NCI-H226 (cell line): ENCODE measurements around the gene NFE2.
A peak's percentile ranks its signal among the peaks of the same experiment; 100 is the strongest.
"Not testable (repeated sequence)": the region's sequence is repeated elsewhere in the genome, so short reads cannot be mapped to it uniquely, and the experiment has no call there.

Source experiments
- DNase-seq: peaks from one replicate; pipeline ENCODE4 v3.0.0-alpha.2; 2015

Gene NFE2

GRCh38 chr12:54304187-54304810 lies 3.5 kb upstream of the NFE2 start:
- peak; percentile 95 for DNase-seq

GRCh38 chr12:54303640-54304039 lies 2.8 kb upstream of the NFE2 start:
- DNase-seq, result no peak

GRCh38 chr12:54301428-54302048 lies 723 bp upstream of the NFE2 start:
- no peak for DNase-seq

GRCh38 chr12:54300225-54300731 lies 537 bp downstream of the NFE2 start:
- no peak for DNase-seq

GRCh38 chr12:54299515-54300224 lies 1.1 kb downstream of the NFE2 start:
- DNase-seq, result no peak

- DNase-seq, result no peak
These were observed 1.9 kb downstream of the NFE2 start for GRCh38 chr12:54298904-54299303.

- no peak for DNase-seq
These were observed 4.3 kb downstream of the NFE2 start for GRCh38 chr12:54296393-54297099.

GRCh38 chr12:54294953-54295566 lies 5.8 kb downstream of the NFE2 start:
- DNase-seq, result no peak

- DNase-seq, result no peak
These were observed 6.5 kb downstream of the NFE2 start for GRCh38 chr12:54294152-54294952.

GRCh38 chr12:54292931-54293241 lies 7.9 kb downstream of the NFE2 start:
- no peak for DNase-seq

- DNase-seq, result no peak
These were observed 8.5 kb downstream of the NFE2 start for GRCh38 chr12:54292083-54292930.

- DNase-seq, result no peak
These were observed 13.3 kb downstream of the NFE2 start for GRCh38 chr12:54287261-54288157.

GRCh38 chr12:54286042-54287030 lies 14.5 kb downstream of the NFE2 start:
- no peak for DNase-seq

GRCh38 chr12:54285150-54286041 lies 15.4 kb downstream of the NFE2 start:
- DNase-seq, result no peak

- DNase-seq, result not testable (repeated sequence)
These were observed 16.6 kb downstream of the NFE2 start for GRCh38 chr12:54284070-54284780.

GRCh38 chr12:54282949-54283593 lies 17.7 kb downstream of the NFE2 start:
- DNase-seq, result no peak

GRCh38 chr12:54281694-54282093 lies 19.1 kb downstream of the NFE2 start:
- not testable (repeated sequence) for DNase-seq
